Measurements from ENCODE around the gene ARHGEF33.

- TF ChIP-seq, protein P1, sequence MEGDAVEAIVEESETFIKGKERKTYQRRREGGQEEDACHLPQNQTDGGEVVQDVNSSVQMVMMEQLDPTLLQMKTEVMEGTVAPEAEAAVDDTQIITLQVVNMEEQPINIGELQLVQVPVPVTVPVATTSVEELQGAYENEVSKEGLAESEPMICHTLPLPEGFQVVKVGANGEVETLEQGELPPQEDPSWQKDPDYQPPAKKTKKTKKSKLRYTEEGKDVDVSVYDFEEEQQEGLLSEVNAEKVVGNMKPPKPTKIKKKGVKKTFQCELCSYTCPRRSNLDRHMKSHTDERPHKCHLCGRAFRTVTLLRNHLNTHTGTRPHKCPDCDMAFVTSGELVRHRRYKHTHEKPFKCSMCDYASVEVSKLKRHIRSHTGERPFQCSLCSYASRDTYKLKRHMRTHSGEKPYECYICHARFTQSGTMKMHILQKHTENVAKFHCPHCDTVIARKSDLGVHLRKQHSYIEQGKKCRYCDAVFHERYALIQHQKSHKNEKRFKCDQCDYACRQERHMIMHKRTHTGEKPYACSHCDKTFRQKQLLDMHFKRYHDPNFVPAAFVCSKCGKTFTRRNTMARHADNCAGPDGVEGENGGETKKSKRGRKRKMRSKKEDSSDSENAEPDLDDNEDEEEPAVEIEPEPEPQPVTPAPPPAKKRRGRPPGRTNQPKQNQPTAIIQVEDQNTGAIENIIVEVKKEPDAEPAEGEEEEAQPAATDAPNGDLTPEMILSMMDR (tag by site-specific recombination; IDR thresholded peaks at IDR 0.05) = no peak
- TF ChIP-seq SETDB1 (IDR thresholded peaks at IDR 0.05; ENCODE audit: insufficient read length, low read length) = no peak
- TF ChIP-seq, protein P2, sequence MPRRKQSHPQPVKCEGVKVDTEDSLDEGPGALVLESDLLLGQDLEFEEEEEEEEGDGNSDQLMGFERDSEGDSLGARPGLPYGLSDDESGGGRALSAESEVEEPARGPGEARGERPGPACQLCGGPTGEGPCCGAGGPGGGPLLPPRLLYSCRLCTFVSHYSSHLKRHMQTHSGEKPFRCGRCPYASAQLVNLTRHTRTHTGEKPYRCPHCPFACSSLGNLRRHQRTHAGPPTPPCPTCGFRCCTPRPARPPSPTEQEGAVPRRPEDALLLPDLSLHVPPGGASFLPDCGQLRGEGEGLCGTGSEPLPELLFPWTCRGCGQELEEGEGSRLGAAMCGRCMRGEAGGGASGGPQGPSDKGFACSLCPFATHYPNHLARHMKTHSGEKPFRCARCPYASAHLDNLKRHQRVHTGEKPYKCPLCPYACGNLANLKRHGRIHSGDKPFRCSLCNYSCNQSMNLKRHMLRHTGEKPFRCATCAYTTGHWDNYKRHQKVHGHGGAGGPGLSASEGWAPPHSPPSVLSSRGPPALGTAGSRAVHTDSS (tag by site-specific recombination; IDR thresholded peaks at IDR 0.05) = no peak
- TF ChIP-seq ZNF521 (tag by site-specific recombination; IDR thresholded peaks at IDR 0.05) = no peak
- TF ChIP-seq ZNF341 (tag by site-specific recombination; IDR thresholded peaks at IDR 0.05; ENCODE audit: low read depth) = no peak
- TF ChIP-seq ZNF274 (IDR thresholded peaks at IDR 0.05; ENCODE audit: low read length) = no peak
- TF ChIP-seq ZNF274 (tag by site-specific recombination; IDR thresholded peaks at IDR 0.05; ENCODE audit: borderline replicate concordance) = no peak
Measured at GRCh38 chr2:39015424-39015823, 125.7 kb downstream of the ARHGEF33 start.
